GM12878 (cell line): ENCODE results near the gene C12orf60. TPM values are rescaled to one million over a fixed set of nuclear protein-coding genes. Genes with fewer than 3 reads are reported as not detected.

ENCODE experiments used
- ATAC-seq: fragments of 200-7000 bp; cut with Tn5 transposase; 3 replicates; pipeline ENCODE4 v1.9.1; 2020; ENCODE audit warnings: mild to moderate bottlenecking, moderate library complexity
- BruUV-seq: library from RNA; stranded (reverse); fragments of 400-500 nt; replicated peaks from 2 replicates; lab custom pipeline; 2021; lab: Mats Ljungman, UMichigan
- CTCF ChIA-PET: fragments of 300-600 bp; sonication (Branson Sonifier 250); formaldehyde crosslinking; extraction: SDS; loops from one replicate; lab custom pipeline; 2021; ENCODE audit warnings: inconsistent platforms; lab: Yijun Ruan, JAX
- POLR2A ChIA-PET: fragments of 350-600 bp; formaldehyde crosslinking; extraction: SDS; loops from one replicate; lab custom pipeline; 2021; ENCODE audit warnings: inconsistent platforms; lab: Charles Lee
- RAD21 ChIA-PET: fragments of 300-600 bp; sonication (Branson Sonifier 250); formaldehyde crosslinking; loops from one replicate; lab custom pipeline; 2023; ENCODE audit warnings: antibody characterized with exemption; ENCODE audit not compliant: unreplicated experiment; lab: Charles Lee
- SMC1A ChIA-PET: fragments of 300-600 bp; sonication (Branson Sonifier 250); formaldehyde crosslinking; loops from one replicate; lab custom pipeline; 2023; ENCODE audit not compliant: unreplicated experiment, uncharacterized antibody; lab: Charles Lee
- DNase-seq: peaks from one replicate; pipeline ENCODE4 v3.0.0-alpha.2; 2011; ENCODE audit warnings: low read depth, low spot score
- FAIRE-seq: peaks from 3 replicates; lab custom pipeline; 2011; peaks lifted over from hg19 to GRCh38; lab: Jason Lieb, UNC
- H2AFZ ChIP-seq: 2 replicates; pipeline ENCODE4 v1.6.0; 2011; ENCODE audit warnings: low read depth, low read length, control low read depth; ENCODE audit not compliant: control insufficient read depth
- H3K27ac ChIP-seq: 2 replicates; pipeline ENCODE4 v1.5.1; 2011; ENCODE audit warnings: control low read depth; ENCODE audit not compliant: control insufficient read depth, insufficient read depth
- H3K27me3 ChIP-seq, 2 experiments: replicated peaks in 1 of 2; 2 replicates each; pipeline versions ENCODE4 v1.6.0 to v1.6.1; 2011; ENCODE audit warnings: low read length in 1 of 2; ENCODE audit not compliant: control insufficient read depth in 2 of 2, insufficient read depth in 2 of 2
- H3K36me3 ChIP-seq, 2 experiments: 2 replicates each; pipeline ENCODE4 v1.5.1; 2011; ENCODE audit warnings: low read length in 1 of 2; ENCODE audit not compliant: control insufficient read depth in 2 of 2, insufficient read depth in 2 of 2
- H3K4me1 ChIP-seq: 2 replicates; pipeline ENCODE4 v1.6.1; 2011; ENCODE audit warnings: mild to moderate bottlenecking, low read length, moderate library complexity, mixed read lengths; ENCODE audit not compliant: control insufficient read depth, insufficient read depth
- H3K4me2 ChIP-seq: 2 replicates; pipeline ENCODE4 v1.6.0; 2011; ENCODE audit warnings: control low read depth; ENCODE audit not compliant: control insufficient read depth, insufficient read depth
- H3K4me3 ChIP-seq: fragments of 200-600 bp; sonication (generic); 2 replicates; pipeline ENCODE4 v1.5.1; 2016
- H3K79me2 ChIP-seq: 2 replicates; pipeline ENCODE4 v1.6.0; 2011; ENCODE audit warnings: low read length; ENCODE audit not compliant: control insufficient read depth, insufficient read depth
- H3K9ac ChIP-seq: 2 replicates; pipeline ENCODE4 v1.8.0; 2011; ENCODE audit warnings: low read length, control low read depth, mixed read lengths; ENCODE audit not compliant: control insufficient read depth, insufficient read depth
- H3K9me3 ChIP-seq: replicated peaks from 3 replicates; pipeline ENCODE4 v1.5.1; 2011; ENCODE audit warnings: mild to moderate bottlenecking, low read length; ENCODE audit not compliant: control insufficient read depth, insufficient read depth
- H4K20me1 ChIP-seq: 2 replicates; pipeline ENCODE4 v1.6.0; 2011; ENCODE audit not compliant: control insufficient read depth, insufficient read depth
- BCL11A ChIP-seq: IDR thresholded peaks from 2 replicates; pipeline ENCODE4 v1.6.1; 2011; ENCODE audit warnings: low read depth, low read length
- IRF4 ChIP-seq: IDR thresholded peaks from 2 replicates; pipeline ENCODE4 v1.6.1; 2011; ENCODE audit warnings: low read depth, low read length
- KLF5 ChIP-seq: fragments of 450-650 bp; IDR thresholded peaks from 2 replicates; pipeline ENCODE4 v1.6.1; 2014; ENCODE audit warnings: mild to moderate bottlenecking; ENCODE audit not compliant: partially characterized antibody
- MTA2 ChIP-seq: fragments of 450-650 bp; IDR thresholded peaks from 2 replicates; pipeline ENCODE4 v1.6.1; 2016; ENCODE audit warnings: low read depth, mild to moderate bottlenecking, moderate library complexity
- SPI1 ChIP-seq: IDR thresholded peaks from 2 replicates; pipeline ENCODE4 v1.6.1; 2011; ENCODE audit warnings: low read depth, mild to moderate bottlenecking, low read length, moderate library complexity, borderline replicate concordance; ENCODE audit not compliant: insufficient read depth
- ZBED1 ChIP-seq: IDR thresholded peaks from 2 replicates; pipeline ENCODE4 v1.6.1; 2016; ENCODE audit warnings: borderline replicate concordance
- ZNF207 ChIP-seq: fragments of 450-650 bp; IDR thresholded peaks from 2 replicates; pipeline ENCODE4 v1.6.1; 2014; ENCODE audit warnings: antibody characterized with exemption, mild to moderate bottlenecking, borderline replicate concordance
- ZNF592 ChIP-seq: fragments of 450-650 bp; IDR thresholded peaks from 2 replicates; pipeline ENCODE4 v1.6.1; 2017; ENCODE audit warnings: mild to moderate bottlenecking, moderate library complexity
- WGBS: methylation state at CpG from one replicate; pipeline ENCODE4 v1.1.6; 2016; ENCODE audit warnings: low lambda C conversion rate; ENCODE audit not compliant: insufficient replicate concordance, insufficient coverage; ENCODE audit errors: missing lambda C conversion rate; 5-methylcytosine and 5-hydroxymethylcytosine counted together
- in situ Hi-C: fragments of 300-500 bp; cut with MboI; formaldehyde crosslinking; loops from 9 replicates; pipeline ENCODE4 v1.14.3; 2018; ENCODE audit warnings: mixed read lengths
- intact Hi-C: fragments of 100-400 bp; cut with micrococcal nuclease; formaldehyde crosslinking; loops from one replicate; pipeline ENCODE4 v1.14.2; 2022; ENCODE audit not compliant: unreplicated experiment
- polyA plus RNA-seq, 11 experiments: library from polyadenylated mRNA; depleted of rRNA in 4 of 11; unstranded in 6 of 11; stranded (reverse) in 5 of 11; fragments of >200 nt; fragmentation: Nextera tagmentation in 4 of 11; fragmentation: Illumina TruSeq in 1 of 11; extraction: Ambion mirVana in 4 of 11; extraction: Trizol in 1 of 11; gene quantifications; 1 replicate in 1 of 11; 2 replicates in 10 of 11; pipeline versions ENCODE4 v1.2.1 to v1.2.3, GENCODE V29; 2011 to 2016; ENCODE audit warnings: inconsistent platforms in 2 of 11, missing spikeins in 2 of 11, low read depth in 1 of 11
- total RNA-seq, 4 experiments: library from RNA; depleted of rRNA in 3 of 4; stranded (reverse); fragments of >200 nt in 3 of 4; fragmentation: Illumina TruSeq in 1 of 4; extraction: Trizol in 1 of 4; gene quantifications; 2 replicates each; pipeline versions ENCODE4 v1.2.1 to v1.2.3, GENCODE V29; 2013 to 2021
- TF ChIP-seq, protein P1 (sequence below): fragments of 150-350 bp; IDR thresholded peaks from 2 replicates; pipeline ENCODE4 v1.6.1; 2016; ENCODE audit warnings: low read depth, low read length

Gene C12orf60
- total and polyA plus RNA-seq, 10 of the 15 experiments (the other 5 are each of a cell fraction or from before 2014, with no cell fraction given) = 1.8 to 7.2 (median 3.2) TPM

DNA sequence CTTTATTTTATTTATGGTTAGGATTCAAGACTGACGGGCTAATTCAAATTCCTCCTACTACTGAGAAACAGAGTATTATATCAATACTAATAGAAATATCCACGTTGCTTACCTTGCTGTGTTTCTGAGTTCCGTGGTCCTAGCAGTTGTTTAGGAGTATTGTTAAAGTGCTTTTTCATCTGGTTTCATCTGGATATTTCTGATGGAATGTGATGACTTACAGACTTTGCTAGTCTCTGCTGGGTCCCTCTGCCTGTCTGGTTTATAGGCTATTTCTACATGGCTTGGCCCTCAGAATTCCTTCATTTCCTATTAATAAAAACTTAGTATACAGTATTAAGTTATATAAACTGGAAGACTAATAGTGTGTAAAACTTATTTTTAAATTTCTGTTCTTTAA is 10.5 kb downstream of the C12orf60 start, which contains the start of gene SMCO3:
TSS of gene SMCO3 (minus strand) at position 169 of the 400 bp plus-strand sequence. CDS start 7,502 bp downstream, outside the sequence.
- Histone ChIP-seq H3K4me2 (no peak within 1 kb of the TSS), H3K27ac (no peak within 1 kb of the TSS), H3K36me3 (no peaks in the 10 kb centered on the region), H4K20me1 (no peaks in the 10 kb centered on the region), H3K27me3 (no peaks in the 10 kb centered on the region), H3K9ac (no peak within 1 kb of the TSS), H2AFZ (no peak within 1 kb of the TSS), H3K79me2 (no peaks in the 10 kb centered on the region), H3K4me3 (no peak within 1 kb of the TSS), H3K9me3 (no peaks in the 10 kb centered on the region), H3K4me1 (no peaks in the 10 kb centered on the region)
- intact Hi-C loops = no loop called here
- ATAC-seq (no peak), DNase-seq (no peak), FAIRE-seq (no peak)
- ChIA-PET SMC1A (interaction anchor here (0.6 to 2.3 kb wide), 3 partner anchors 9 to 309 kb away, joined by 3 to 10 read pairs (median 3); no protein-coding TSS in a partner anchor), RAD21 (no interaction called here), POLR2A (no interaction called here), CTCF (interaction anchor here (1.0 to 1.5 kb wide), 4 partner anchors 9 to 574 kb away, joined by 3 to 4 read pairs (median 4); a partner anchor contains a TSS)
- no peak for TF ChIP-seq SPI1
- in situ Hi-C loops = no loop called here
- BruUV-seq = no TSS peak
- 62% methylated on average over 3 of the region's 3 CpGs for WGBS

DNA sequence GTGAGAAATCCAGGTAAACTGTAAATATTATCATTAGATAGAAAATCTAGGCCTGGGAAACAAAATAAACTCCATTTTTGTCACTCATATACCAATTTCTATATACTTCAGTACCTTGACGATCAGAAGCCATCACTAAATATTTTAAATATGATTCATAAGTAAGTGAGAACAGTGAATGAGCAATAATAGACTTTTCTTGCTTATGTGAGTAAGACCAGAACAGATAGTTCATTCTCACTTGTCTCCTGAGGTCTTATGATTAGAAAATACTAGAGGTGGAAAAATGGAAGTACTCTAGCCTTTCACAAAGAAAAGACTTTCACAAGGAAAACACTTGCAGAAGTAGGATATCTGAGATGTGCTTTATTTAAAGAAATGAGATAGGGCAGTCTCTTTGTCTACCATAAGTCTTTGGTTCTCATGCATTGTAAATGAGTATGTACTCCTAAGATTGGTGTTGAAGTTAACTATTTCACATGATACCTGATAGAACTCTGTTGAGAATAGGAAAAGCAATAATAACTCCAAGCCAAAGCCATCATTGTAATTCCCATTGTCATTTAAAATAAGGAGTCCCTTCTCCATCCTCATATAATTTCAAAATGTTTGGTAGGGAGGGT is 20.7 kb downstream of the C12orf60 start:
- FAIRE-seq (no peak), DNase-seq (no peak), ATAC-seq (no peak)
- H3K27me3 ChIP-seq = no peaks in the 10 kb centered on the region
- H4K20me1 ChIP-seq = no peaks in the 10 kb centered on the region
- intact Hi-C loops = no loop called here
- no TSS peak for BruUV-seq
- no peak overlapping the region for H3K4me2 ChIP-seq
- no peak overlapping the region for H3K4me3 ChIP-seq
- H3K36me3 ChIP-seq = no peaks in the 10 kb centered on the region
- H3K4me1 ChIP-seq = no peaks in the 10 kb centered on the region
- ChIA-PET POLR2A (no interaction called here), RAD21 (no interaction called here), CTCF (no interaction called here), SMC1A (interaction anchor here (1.3 kb wide), 1 partner anchor 40 kb away, joined by 4 read pairs; no protein-coding TSS in a partner anchor)
- H3K9ac ChIP-seq = no peak overlapping the region
- H3K27ac ChIP-seq = no peak overlapping the region
- in situ Hi-C loops = no loop called here
- no peaks in the 10 kb centered on the region; the same call in 2 of the 3 replicates for H3K9me3 ChIP-seq
- no peak overlapping the region for H2AFZ ChIP-seq
- WGBS = 0% methylated on average over 1 of the region's 1 CpG
- no peaks in the 10 kb centered on the region for H3K79me2 ChIP-seq
- TF ChIP-seq BCL11A = no peak
- no peak for TF ChIP-seq ZNF207
- no peak for TF ChIP-seq ZNF592
- no peak for TF ChIP-seq IRF4
- no peak for TF ChIP-seq KLF5
- no peak for TF ChIP-seq MTA2
- TF ChIP-seq, protein P1, sequence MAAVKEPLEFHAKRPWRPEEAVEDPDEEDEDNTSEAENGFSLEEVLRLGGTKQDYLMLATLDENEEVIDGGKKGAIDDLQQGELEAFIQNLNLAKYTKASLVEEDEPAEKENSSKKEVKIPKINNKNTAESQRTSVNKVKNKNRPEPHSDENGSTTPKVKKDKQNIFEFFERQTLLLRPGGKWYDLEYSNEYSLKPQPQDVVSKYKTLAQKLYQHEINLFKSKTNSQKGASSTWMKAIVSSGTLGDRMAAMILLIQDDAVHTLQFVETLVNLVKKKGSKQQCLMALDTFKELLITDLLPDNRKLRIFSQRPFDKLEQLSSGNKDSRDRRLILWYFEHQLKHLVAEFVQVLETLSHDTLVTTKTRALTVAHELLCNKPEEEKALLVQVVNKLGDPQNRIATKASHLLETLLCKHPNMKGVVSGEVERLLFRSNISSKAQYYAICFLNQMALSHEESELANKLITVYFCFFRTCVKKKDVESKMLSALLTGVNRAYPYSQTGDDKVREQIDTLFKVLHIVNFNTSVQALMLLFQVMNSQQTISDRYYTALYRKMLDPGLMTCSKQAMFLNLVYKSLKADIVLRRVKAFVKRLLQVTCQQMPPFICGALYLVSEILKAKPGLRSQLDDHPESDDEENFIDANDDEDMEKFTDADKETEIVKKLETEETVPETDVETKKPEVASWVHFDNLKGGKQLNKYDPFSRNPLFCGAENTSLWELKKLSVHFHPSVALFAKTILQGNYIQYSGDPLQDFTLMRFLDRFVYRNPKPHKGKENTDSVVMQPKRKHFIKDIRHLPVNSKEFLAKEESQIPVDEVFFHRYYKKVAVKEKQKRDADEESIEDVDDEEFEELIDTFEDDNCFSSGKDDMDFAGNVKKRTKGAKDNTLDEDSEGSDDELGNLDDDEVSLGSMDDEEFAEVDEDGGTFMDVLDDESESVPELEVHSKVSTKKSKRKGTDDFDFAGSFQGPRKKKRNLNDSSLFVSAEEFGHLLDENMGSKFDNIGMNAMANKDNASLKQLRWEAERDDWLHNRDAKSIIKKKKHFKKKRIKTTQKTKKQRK = no peak
- no peak for TF ChIP-seq ZBED1
